ENCODE measurements around the gene NDUFS8. TPM values are rescaled to one million over a fixed set of nuclear protein-coding genes. Genes with fewer than 3 reads are reported as not detected.
A peak's percentile ranks its signal among the peaks of the same experiment; 100 is the strongest.

The NDUFS8 gene
- total and polyA plus RNA-seq, 2 of the 13 experiments (the other 11 are each of a cell fraction or from before 2014, with no cell fraction given): 96.7 to 158 TPM

DNA sequence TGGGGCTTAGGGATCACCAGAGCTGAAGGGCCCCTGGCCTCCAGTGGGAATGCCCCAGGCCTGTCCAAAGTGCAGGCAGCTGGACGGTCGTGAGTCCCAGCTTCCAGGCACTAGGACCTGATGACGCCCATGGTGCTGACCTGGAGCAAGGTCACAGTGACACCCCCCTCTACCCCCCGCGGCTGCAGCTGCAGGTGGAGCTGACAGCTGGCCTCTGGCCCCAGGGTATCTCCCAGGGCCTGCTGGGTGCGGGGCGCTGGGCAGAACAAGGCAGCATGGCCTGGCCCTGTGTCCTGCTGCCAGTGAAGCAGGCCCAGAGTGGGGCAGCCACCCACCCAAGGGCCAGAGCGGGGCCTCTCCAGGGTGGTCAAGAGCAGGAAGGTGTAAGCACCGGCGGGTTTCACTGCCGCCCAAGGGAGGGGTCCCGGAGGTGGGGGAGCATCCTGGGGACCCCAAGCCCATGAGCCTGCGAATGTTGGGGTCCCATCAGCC lies 7.8 kb downstream of the NDUFS8 start (continued):
- no peak for TF ChIP-seq MAFG (CRISPR knock-in tag; IDR thresholded peaks at IDR 0.05)
- no peak for TF ChIP-seq RBFOX2 (IDR thresholded peaks at IDR 0.05; ENCODE audit: low read depth, low read length)
- no peak for TF ChIP-seq NFE2L2 (IDR thresholded peaks at IDR 0.05; ENCODE audit: low read length)
- TF ChIP-seq, protein P1, sequence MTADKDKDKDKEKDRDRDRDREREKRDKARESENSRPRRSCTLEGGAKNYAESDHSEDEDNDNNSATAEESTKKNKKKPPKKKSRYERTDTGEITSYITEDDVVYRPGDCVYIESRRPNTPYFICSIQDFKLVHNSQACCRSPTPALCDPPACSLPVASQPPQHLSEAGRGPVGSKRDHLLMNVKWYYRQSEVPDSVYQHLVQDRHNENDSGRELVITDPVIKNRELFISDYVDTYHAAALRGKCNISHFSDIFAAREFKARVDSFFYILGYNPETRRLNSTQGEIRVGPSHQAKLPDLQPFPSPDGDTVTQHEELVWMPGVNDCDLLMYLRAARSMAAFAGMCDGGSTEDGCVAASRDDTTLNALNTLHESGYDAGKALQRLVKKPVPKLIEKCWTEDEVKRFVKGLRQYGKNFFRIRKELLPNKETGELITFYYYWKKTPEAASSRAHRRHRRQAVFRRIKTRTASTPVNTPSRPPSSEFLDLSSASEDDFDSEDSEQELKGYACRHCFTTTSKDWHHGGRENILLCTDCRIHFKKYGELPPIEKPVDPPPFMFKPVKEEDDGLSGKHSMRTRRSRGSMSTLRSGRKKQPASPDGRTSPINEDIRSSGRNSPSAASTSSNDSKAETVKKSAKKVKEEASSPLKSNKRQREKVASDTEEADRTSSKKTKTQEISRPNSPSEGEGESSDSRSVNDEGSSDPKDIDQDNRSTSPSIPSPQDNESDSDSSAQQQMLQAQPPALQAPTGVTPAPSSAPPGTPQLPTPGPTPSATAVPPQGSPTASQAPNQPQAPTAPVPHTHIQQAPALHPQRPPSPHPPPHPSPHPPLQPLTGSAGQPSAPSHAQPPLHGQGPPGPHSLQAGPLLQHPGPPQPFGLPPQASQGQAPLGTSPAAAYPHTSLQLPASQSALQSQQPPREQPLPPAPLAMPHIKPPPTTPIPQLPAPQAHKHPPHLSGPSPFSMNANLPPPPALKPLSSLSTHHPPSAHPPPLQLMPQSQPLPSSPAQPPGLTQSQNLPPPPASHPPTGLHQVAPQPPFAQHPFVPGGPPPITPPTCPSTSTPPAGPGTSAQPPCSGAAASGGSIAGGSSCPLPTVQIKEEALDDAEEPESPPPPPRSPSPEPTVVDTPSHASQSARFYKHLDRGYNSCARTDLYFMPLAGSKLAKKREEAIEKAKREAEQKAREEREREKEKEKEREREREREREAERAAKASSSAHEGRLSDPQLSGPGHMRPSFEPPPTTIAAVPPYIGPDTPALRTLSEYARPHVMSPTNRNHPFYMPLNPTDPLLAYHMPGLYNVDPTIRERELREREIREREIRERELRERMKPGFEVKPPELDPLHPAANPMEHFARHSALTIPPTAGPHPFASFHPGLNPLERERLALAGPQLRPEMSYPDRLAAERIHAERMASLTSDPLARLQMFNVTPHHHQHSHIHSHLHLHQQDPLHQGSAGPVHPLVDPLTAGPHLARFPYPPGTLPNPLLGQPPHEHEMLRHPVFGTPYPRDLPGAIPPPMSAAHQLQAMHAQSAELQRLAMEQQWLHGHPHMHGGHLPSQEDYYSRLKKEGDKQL (CRISPR knock-in tag; IDR thresholded peaks at IDR 0.05; ENCODE audit: low read depth): peak; percentile 75
- no peak for TF ChIP-seq PTBP1 (IDR thresholded peaks at IDR 0.05; ENCODE audit: low read depth, low read length, poor library complexity, severe bottlenecking)
- TF ChIP-seq HHEX (CRISPR knock-in tag; IDR thresholded peaks at IDR 0.05): no peak; the same call in 1 of the 2 replicates
- TF ChIP-seq MEIS1 (CRISPR knock-in tag; IDR thresholded peaks at IDR 0.05; ENCODE audit: borderline replicate concordance): peak; percentile 99
- TF ChIP-seq CREM (IDR thresholded peaks at IDR 0.05): peak; percentile 77
- TF ChIP-seq CREM (CRISPR knock-in tag; IDR thresholded peaks at IDR 0.05): no peak
- TF ChIP-seq CENPT (CRISPR knock-in tag; IDR thresholded peaks at IDR 0.05; ENCODE audit: low read depth): no peak
- TF ChIP-seq FOSL1 (CRISPR knock-in tag; IDR thresholded peaks at IDR 0.05; ENCODE audit: borderline replicate concordance): 0 out of 2 replicates have a peak, but pooled peaks have one; percentile 14
- TF ChIP-seq NFIC (IDR thresholded peaks at IDR 0.05; ENCODE audit: low read length): no peak
- no peak for TF ChIP-seq SMC3 (IDR thresholded peaks at IDR 0.05; ENCODE audit: low read length)
- TF ChIP-seq ZNF644 (CRISPR knock-in tag; IDR thresholded peaks at IDR 0.05; ENCODE audit: low read depth): peak; percentile 67; the same call in 1 of the 2 replicates
- no peak; the same call in 1 of the 2 replicates for TF ChIP-seq WIZ (CRISPR knock-in tag; IDR thresholded peaks at IDR 0.05)
- no peak for TF ChIP-seq ZFP41 (CRISPR knock-in tag; IDR thresholded peaks at IDR 0.05; ENCODE audit: borderline replicate concordance)
- TF ChIP-seq EZH2 (conservative IDR thresholded peaks at IDR 0.05; ENCODE audit: low read depth, low read length): no peak
- TF ChIP-seq GATAD2A (CRISPR knock-in tag; IDR thresholded peaks at IDR 0.05): peak; percentile 91
- no peak for TF ChIP-seq ZNF251 (CRISPR knock-in tag; IDR thresholded peaks at IDR 0.05)
- no peak for TF ChIP-seq ZNF354B (CRISPR knock-in tag; IDR thresholded peaks at IDR 0.05)
- TF ChIP-seq, protein P2, sequence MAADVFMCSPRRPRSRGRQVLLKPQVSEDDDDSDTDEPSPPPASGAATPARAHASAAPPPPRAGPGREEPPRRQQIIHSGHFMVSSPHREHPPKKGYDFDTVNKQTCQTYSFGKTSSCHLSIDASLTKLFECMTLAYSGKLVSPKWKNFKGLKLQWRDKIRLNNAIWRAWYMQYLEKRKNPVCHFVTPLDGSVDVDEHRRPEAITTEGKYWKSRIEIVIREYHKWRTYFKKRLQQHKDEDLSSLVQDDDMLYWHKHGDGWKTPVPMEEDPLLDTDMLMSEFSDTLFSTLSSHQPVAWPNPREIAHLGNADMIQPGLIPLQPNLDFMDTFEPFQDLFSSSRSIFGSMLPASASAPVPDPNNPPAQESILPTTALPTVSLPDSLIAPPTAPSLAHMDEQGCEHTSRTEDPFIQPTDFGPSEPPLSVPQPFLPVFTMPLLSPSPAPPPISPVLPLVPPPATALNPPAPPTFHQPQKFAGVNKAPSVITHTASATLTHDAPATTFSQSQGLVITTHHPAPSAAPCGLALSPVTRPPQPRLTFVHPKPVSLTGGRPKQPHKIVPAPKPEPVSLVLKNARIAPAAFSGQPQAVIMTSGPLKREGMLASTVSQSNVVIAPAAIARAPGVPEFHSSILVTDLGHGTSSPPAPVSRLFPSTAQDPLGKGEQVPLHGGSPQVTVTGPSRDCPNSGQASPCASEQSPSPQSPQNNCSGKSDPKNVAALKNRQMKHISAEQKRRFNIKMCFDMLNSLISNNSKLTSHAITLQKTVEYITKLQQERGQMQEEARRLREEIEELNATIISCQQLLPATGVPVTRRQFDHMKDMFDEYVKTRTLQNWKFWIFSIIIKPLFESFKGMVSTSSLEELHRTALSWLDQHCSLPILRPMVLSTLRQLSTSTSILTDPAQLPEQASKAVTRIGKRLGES (CRISPR knock-in tag; IDR thresholded peaks at IDR 0.05; ENCODE audit: borderline replicate concordance): no peak
- no peak for TF ChIP-seq ZNF790 (CRISPR knock-in tag; IDR thresholded peaks at IDR 0.05; ENCODE audit: borderline replicate concordance)
- TF ChIP-seq MIER2 (CRISPR knock-in tag; IDR thresholded peaks at IDR 0.05): peak; percentile 54; the same call in 1 of the 2 replicates
- TF ChIP-seq NFYC (CRISPR knock-in tag; IDR thresholded peaks at IDR 0.05): peak; percentile 38; the same call in 1 of the 2 replicates
- TF ChIP-seq TARDBP (CRISPR knock-in tag; IDR thresholded peaks at IDR 0.05): no peak
